A549 treated with CORT108297 at 1 μM for 4 hours (cell line): ENCODE measurements around the gene XAGE3. TPM values are rescaled to one million over a fixed set of nuclear protein-coding genes. Genes with fewer than 3 reads are reported as not detected.

Source experiments
- total RNA-seq: library from RNA; stranded (reverse); fragments of 200-300 nt; extraction: Qiagen RNA extraction; gene quantifications from 5 replicates; pipeline ENCODE4 v1.2.3, GENCODE V29; 2022

XAGE3 gene
- not detected in 5 replicates for total RNA-seq

GRCh38 chrX:52867610-52868348 lies at the start of gene XAGE3:
Gene XAGE3, minus strand, starts transcription at chrX:52868083. Its CDS starts 950 bp downstream, at chrX:52867133.

GRCh38 chrX:52896855-52897709 lies 29.2 kb upstream of the XAGE3 start, which contains the start of gene FAM156B:
Gene FAM156B, plus strand, starts transcription at chrX:52897330. Its CDS starts 9,896 bp downstream, at chrX:52907226.

Other genes starting within 250 kb of the XAGE3 start
- gene SSX7, start 213.2 kb downstream of the XAGE3 start, total RNA-seq: not detected in 5 replicates
- not detected in 5 replicates for gene SSX2, start 160.9 kb downstream of the XAGE3 start, total RNA-seq
- not detected in 5 replicates for gene SSX2B, start 116.8 kb downstream of the XAGE3 start, total RNA-seq
- 0.07 to 0.13 TPM in 2 of 5 replicates, not detected in the others for gene SPANXN5, start 70.7 kb downstream of the XAGE3 start, total RNA-seq
- gene XAGE5, start 56.8 kb downstream of the XAGE3 start, total RNA-seq: not detected in 5 replicates
- gene FAM156B, start 29.2 kb upstream of the XAGE3 start, total RNA-seq: 6.5 to 17.2 TPM (median 8.5 TPM) in 5 replicates
- gene FAM156A, start 90.4 kb upstream of the XAGE3 start, total RNA-seq: 12.9 to 20.8 TPM (median 18.1 TPM) in 5 replicates
- not detected in 5 replicates for gene GPR173, start 180.7 kb upstream of the XAGE3 start, total RNA-seq
- 9.1 to 11.2 TPM (median 9.2 TPM) in 5 replicates for gene TSPYL2, start 214.3 kb upstream of the XAGE3 start, total RNA-seq
- gene KANTR, start 226.1 kb upstream of the XAGE3 start, total RNA-seq: 1.2 to 1.5 TPM (median 1.4 TPM) in 5 replicates